ENCODE data around the gene RPH3AL.

- TF ChIP-seq ISL1 (CRISPR knock-in tag; IDR thresholded peaks at IDR 0.05) (no peak), ZNF70 (CRISPR knock-in tag; IDR thresholded peaks at IDR 0.05) (no peak), POU6F1 (CRISPR knock-in tag; IDR thresholded peaks at IDR 0.05; ENCODE audit: borderline replicate concordance, low read depth) (no peak), PATZ1 (CRISPR knock-in tag; IDR thresholded peaks at IDR 0.05; ENCODE audit: borderline replicate concordance) (no peak), ESRRG (CRISPR knock-in tag; IDR thresholded peaks at IDR 0.05) (no peak)
These were observed 42.2 kb downstream of the RPH3AL start for GRCh38 chr17:310111-311010.
